HG03378 (cell line): Measurements from ENCODE around the gene PC.
A peak's percentile ranks its signal among the peaks of the same experiment; 100 is the strongest.

Source experiments
- ATAC-seq: cut with Tn5 transposase; IDR thresholded peaks from one replicate; pipeline ENCODE4 v1.9.1; 2021; ENCODE audit warnings: mild to moderate bottlenecking, moderate library complexity; ENCODE audit not compliant: unreplicated experiment

PC gene

DNA sequence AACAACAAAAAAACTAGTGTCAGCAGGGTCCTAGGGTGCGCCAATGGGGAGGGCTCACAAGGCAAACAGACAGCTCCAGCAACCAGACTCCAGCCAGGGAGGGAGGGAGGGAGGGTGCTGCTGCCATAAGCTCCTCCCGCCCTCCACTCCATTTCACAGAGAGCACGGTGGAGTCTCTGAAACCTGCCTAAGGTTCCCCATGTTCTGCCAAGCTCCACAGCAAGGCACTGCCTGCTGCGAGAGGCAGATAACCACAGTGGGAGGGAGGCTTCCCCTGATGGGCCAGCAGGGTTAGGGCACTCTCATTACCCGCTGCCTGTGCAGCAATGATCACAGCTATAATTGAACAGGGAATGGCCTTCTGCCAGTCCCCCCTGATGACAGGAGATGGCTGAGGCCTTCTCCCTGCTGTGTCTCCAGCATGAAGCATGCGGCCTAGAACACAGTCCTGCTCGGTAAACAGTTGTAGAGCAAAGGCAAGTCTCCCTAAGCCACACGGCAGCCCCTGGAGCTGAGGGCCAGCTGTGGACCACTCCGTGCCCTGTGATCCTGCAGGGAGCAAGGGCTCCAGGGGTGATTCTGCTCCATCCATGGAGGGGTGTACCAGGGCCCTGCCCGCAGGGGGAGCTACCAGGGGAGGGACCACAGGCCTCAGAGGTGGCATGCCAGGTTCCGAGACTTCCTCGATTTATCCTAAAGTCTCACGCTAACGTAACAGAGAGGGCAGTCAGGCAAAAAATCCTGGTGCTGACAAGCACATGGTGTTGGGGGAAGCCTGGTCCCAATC lies 42.9 kb downstream of the PC start:
- ATAC-seq = no peak

DNA sequence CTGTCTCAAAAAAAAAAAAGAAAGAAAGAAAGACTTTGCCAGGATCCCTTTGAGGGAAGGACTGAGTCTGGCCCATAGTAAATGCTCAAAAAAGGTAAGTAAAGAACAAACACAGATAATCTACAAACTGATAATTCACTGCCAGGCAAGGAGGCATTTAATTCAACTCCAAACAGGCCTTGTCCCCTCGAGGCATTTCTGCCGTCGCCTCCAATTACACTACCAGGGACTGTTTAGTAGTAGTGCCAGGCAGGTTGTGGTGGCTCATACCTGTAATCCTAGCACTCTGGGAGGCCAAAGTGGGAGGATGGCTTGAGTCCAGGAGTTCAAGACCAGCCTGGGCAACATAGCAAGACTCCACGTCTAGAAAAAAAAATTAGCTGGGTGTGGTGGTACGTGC lies 43.7 kb downstream of the PC start:
- ATAC-seq = no peak

DNA sequence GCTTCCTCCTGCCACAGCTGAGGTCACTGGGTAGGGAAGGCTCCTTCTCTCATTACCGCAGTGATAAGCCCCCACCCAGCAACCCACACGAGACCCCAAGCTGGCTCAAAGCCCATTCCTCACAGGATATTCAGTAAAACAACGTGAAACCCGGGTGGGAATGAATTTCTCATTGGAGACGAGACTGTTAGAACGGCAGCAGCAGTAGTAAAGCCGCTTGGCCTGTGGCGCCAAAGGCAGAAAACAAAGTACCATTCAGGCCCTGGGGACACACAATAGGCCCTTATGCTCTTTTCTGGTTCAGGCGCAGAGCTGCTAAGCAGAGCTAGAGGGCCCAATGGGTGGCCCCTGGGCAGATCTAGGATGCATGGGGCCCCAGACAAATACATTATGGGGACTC lies 45.3 kb downstream of the PC start:
- no peak for ATAC-seq

DNA sequence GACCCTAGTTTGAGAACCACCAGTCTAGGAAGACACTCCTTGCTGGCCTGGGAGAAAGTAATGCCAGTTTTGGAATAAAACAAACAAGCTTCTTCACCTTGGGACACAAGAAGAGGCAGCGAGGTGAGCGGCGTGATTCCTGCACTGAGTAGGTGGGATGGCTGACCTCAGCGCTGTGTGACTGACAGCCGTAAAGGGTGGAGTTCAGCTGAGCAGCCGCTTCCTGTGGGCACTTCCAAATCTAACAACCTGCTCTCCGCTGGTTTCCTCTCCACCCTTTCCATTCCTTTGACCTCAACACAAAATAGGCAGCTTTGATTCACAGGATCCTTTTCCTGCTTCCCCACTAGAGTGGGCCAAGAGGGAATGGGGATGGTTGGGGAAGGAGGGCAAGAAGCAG lies 45.8 kb downstream of the PC start:
- ATAC-seq = no peak

DNA sequence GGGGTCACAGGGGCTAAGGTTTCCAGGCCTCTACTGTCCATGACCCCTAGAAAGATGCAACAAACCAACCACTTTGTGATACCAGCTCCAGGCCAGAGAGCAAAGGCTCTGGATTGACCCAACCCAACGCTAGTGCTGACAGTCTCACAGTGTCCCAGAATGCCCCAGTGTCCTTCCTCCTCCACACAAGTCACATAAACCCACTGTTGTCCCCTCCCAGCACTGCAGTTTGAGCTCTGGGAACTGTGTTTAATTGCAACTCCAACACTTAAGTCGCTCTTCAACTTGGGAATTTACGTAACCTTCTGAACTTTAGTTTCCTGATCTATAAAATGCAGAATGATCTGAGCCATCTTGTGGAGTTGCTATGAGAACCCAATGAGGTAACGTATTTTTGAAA lies 47.5 kb downstream of the PC start:
- no peak for ATAC-seq

- ATAC-seq = no peak
Observed at GRCh38 chr11:66910016-66910415, 48.2 kb downstream of the PC start.

- ATAC-seq = no peak
Observed at GRCh38 chr11:66909181-66909580, 49.0 kb downstream of the PC start.

DNA sequence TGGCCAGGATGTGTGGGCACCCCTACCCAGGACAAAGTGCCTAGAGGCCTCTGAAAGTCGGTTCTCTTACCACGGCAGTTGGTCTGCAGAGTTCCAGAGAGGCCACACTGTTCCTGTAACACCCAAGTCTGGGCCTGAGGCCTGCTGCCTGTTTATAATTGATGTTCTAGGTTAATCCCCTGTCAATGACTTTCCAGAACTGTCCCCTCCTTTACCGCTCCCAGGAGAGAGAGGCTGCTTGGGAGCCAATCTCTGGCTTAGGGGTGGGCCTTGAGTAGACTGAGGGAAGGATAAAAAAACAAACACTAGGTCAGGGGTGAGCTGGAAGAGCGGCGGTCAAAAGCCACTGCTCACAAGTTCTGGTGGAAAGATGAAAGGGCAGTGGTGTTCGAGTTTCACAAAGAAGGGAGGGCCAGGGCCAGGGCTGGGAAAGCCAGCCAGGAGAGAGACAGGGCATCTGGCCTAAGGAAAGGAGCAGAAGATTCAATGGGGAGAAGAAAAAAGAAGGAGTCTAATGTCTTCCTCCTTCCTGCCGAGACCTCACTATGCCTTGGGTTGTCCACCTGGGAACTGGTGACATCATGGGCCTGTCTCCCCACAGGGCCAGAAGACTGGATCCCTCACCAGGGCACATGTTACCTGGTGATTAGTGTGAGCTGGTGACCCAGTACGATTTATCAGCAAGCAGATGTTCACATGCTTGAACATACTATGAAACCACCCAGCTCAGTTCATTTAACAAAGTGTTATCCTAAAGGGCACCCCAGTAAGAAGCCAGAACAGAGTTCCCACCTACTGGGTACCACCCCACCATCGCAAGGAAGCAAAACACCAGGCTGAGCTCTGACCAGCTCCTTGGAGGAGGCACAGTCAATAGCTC lies 50.2 kb downstream of the PC start:
- no peak for ATAC-seq

DNA sequence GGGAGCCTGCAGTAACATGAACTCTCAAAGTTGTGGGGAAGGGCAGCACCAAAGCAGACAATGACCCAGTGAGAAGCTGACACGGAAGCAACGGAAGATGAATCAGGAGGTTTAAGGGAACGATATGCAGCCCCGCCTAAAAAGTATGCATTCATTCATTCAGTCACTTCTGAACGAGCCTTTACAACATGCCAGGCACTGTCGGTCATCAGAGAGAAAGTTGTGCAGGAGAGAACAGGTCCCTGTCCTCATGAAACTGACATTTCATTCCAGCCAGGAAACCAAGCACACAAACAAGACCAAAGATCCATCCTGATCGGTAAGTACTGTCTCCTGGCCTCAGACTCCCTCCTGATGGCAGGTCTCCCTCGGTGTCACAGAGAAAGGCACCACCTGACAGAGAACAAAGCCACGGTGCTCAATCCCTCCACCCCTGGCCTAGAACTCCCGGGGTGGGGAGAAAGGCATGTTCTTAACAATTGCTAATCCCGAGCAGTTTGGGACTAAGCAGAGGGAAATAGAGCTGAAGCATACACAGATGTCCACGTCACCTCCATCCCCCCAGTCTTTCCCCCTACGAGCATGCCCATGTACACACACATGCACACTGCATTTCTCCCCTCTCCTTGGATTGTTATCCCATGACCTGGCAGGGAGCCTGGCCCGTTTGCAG lies 52.0 kb downstream of the PC start:
- ATAC-seq = no peak

GRCh38 chr11:66905631-66906030 lies 52.6 kb downstream of the PC start:
- ATAC-seq = no peak

DNA sequence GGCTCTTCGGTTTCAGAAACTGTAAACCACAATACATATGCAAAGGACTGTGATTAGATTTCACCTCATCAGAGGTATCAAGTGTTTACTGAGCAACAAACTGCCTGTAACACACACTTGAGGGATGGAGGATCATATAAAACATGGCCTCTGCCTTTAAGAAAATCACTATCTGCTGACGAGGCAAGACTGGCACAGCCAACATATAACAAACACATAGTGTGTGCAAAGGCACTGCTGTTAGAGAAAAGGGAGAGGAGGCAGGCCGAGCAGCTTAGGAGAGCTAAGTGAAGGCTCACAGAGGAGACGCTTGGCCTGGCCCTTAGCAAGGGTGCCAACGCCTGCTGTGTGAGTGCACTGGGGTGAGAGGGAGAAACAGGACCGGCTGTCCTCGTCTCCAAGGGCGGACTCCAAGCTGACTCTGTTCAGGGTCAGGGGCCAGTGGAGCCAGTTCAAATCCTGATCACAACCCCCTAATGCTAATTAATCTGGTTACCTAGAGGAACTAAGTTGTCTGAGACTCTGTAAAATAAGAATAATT lies 53.1 kb downstream of the PC start:
- no peak for ATAC-seq

- no peak for ATAC-seq
Observed at GRCh38 chr11:66904561-66904960, 53.6 kb downstream of the PC start.

DNA sequence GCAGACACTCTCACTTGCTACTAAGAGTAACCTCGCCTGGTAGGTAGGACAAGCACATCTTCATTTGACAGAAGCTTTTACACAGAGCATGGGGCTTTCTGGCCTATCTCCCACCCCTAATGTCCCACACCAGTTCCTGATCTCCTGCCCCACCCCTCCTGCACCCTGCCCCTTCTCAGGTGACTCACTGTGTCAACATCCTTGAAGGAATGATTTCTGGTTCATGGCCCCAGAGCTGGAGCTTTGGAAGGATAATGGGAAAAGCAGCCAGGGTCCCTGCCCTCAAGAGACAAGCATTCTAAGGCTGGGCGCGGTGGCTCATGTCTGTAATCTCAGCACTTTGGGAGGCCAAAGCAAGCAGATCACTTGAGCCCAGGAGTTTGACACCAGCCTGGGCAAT lies 54.1 kb downstream of the PC start:
- no peak for ATAC-seq

- ATAC-seq = no peak
Observed at GRCh38 chr11:66902486-66903177, 55.6 kb downstream of the PC start.

DNA sequence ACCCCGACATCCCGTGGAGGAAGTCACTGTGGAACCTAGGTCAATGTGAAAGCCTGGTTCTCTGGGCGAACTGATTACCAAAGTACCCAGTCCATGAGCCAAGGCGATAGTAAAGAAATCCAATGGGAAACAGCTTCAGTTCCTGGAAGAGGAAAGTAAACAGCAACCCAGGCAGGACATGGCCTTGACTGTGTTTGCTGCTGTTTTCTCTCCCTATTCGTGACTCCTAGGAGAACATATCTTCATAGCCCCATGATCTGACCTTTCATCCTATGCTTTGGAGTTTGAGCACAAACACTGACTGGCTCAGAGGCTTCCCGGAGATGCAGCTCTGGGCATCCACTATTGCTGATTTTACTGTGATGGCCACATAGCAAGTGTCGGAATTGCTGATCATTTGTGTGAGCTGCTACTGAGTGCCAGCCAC lies 56.2 kb downstream of the PC start:
- ATAC-seq = no peak

- ATAC-seq = no peak
Observed at GRCh38 chr11:66894141-66894540, 64.0 kb downstream of the PC start.

- no peak for ATAC-seq
Observed at GRCh38 chr11:66892911-66893310, 65.3 kb downstream of the PC start.

- peak; percentile 92 for ATAC-seq
Observed at GRCh38 chr11:66891851-66892660, 66.1 kb downstream of the PC start.

GRCh38 chr11:66889960-66890359 lies 68.2 kb downstream of the PC start:
- no peak for ATAC-seq

DNA sequence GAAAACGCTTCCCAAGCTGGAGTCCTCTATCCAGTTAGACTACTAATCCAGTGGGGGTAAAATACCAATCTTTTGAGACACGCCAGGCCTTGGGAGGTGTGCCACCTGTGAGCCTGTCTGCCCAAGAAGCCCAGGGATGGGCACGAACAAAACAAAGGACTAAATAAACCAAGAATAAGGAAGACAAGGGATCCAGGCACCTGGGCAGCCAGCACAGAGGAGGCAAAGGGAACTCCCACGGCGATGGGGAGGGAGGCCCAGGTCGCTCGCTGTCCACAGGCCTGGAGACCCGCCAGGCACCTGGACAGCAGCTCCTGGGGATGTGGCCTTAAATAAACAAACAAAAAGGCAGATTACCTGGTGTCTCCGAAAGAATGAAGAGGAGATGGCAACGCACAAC lies 69.9 kb downstream of the PC start:
- no peak for ATAC-seq
